Measurements from ENCODE around the gene CHST8.

The CHST8 gene

GRCh38 chr19:33673996-33674625 lies 52.4 kb downstream of the CHST8 start:
- DNase-seq (ENCODE audit: low spot score) = no peak

GRCh38 chr19:33674626-33675367 lies 53.0 kb downstream of the CHST8 start:
- DNase-seq (ENCODE audit: low spot score) = no peak

GRCh38 chr19:33675501-33676124 lies 53.9 kb downstream of the CHST8 start:
- no peak for DNase-seq (ENCODE audit: low spot score)

GRCh38 chr19:33676999-33677665 lies 55.4 kb downstream of the CHST8 start:
- DNase-seq (ENCODE audit: low spot score) = no peak

- DNase-seq (ENCODE audit: low spot score) = peak; percentile 50
These were observed 56.1 kb downstream of the CHST8 start for GRCh38 chr19:33677745-33678426.

- DNase-seq (ENCODE audit: low spot score) = no peak
These were observed 57.2 kb downstream of the CHST8 start for GRCh38 chr19:33678796-33679585.

GRCh38 chr19:33679696-33680095 lies 57.9 kb downstream of the CHST8 start:
- no peak for DNase-seq (ENCODE audit: low spot score)

GRCh38 chr19:33681081-33681680 lies 59.4 kb downstream of the CHST8 start:
- DNase-seq (ENCODE audit: low spot score) = no peak

GRCh38 chr19:33683881-33684537 lies 62.3 kb downstream of the CHST8 start:
- peak; percentile 75 for DNase-seq (ENCODE audit: low spot score)

- DNase-seq (ENCODE audit: low spot score) = no peak
These were observed 62.9 kb downstream of the CHST8 start for GRCh38 chr19:33684538-33685232.

GRCh38 chr19:33685541-33685940 lies 63.8 kb downstream of the CHST8 start:
- DNase-seq (ENCODE audit: low spot score) = no peak

GRCh38 chr19:33686262-33686661 lies 64.5 kb downstream of the CHST8 start:
- DNase-seq (ENCODE audit: low spot score) = no peak

GRCh38 chr19:33686687-33687480 lies 65.1 kb downstream of the CHST8 start:
- DNase-seq (ENCODE audit: low spot score) = no peak

GRCh38 chr19:33687481-33688170 lies 65.9 kb downstream of the CHST8 start:
- DNase-seq (ENCODE audit: low spot score) = no peak

- DNase-seq (ENCODE audit: low spot score) = no peak
These were observed 66.6 kb downstream of the CHST8 start for GRCh38 chr19:33688171-33688992.

GRCh38 chr19:33689138-33689746 lies 67.5 kb downstream of the CHST8 start:
- DNase-seq (ENCODE audit: low spot score) = no peak

GRCh38 chr19:33689868-33690267 lies 68.1 kb downstream of the CHST8 start:
- no peak for DNase-seq (ENCODE audit: low spot score)
